IMR-90 (cell line): ENCODE measurements around the gene MAN1C1. TPM values are rescaled to one million over a fixed set of nuclear protein-coding genes. Genes with fewer than 3 reads are reported as not detected.
A peak's percentile ranks its signal among the peaks of the same experiment; 100 is the strongest.

Experiments used
- ATAC-seq: fragments of 200-7000 bp; cut with Tn5 transposase; 2 replicates; pipeline ENCODE4 v1.9.1; 2020; ENCODE audit warnings: low read depth, mild to moderate bottlenecking, moderate library complexity
- Bru-seq: library from RNA; stranded (reverse); fragments of 400-500 nt; gene quantifications from one replicate; lab custom pipeline; 2021; lab: Mats Ljungman, UMichigan
- BruChase-seq, 2 experiments: library from RNA; stranded (reverse); fragments of 400-500 nt; gene quantifications; one replicate each; lab custom pipeline; 2021; lab: Mats Ljungman, UMichigan
- BruUV-seq: library from RNA; stranded (reverse); fragments of 400-500 nt; replicated peaks from 2 replicates; lab custom pipeline; 2021; lab: Mats Ljungman, UMichigan
- CTCF ChIA-PET: fragments of 300-600 bp; formaldehyde crosslinking; extraction: SDS; loops from one replicate; lab custom pipeline; 2021; ENCODE audit warnings: antibody characterized with exemption; lab: Yijun Ruan, JAX
- POLR2A ChIA-PET: fragments of 300-600 bp; sonication (Branson Sonifier 250); formaldehyde crosslinking; loops from one replicate; lab custom pipeline; 2022; ENCODE audit warnings: antibody characterized with exemption; ENCODE audit not compliant: unreplicated experiment; lab: Charles Lee
- DNase-seq: peaks from one replicate; pipeline ENCODE4 v3.0.0; 2013
- H2AFZ ChIP-seq: replicated peaks from 2 replicates; pipeline ENCODE3; 2013; ENCODE audit warnings: low read length, mild to moderate bottlenecking; ENCODE audit not compliant: poor library complexity
- H2AK5ac ChIP-seq: 2 replicates; pipeline ENCODE4 v1.6.1; 2013; ENCODE audit warnings: low read depth, low read length, inconsistent platforms
- H2AK9ac ChIP-seq: replicated peaks from 2 replicates; pipeline ENCODE3; 2013; ENCODE audit warnings: mild to moderate bottlenecking, low read depth, low read length, moderate library complexity; ENCODE audit not compliant: poor library complexity
- H2BK120ac ChIP-seq: 2 replicates; pipeline ENCODE4 v1.6.1; 2013; ENCODE audit warnings: low read depth, low read length, inconsistent platforms
- H2BK15ac ChIP-seq: 3 replicates; pipeline ENCODE4 v1.6.1; 2013; ENCODE audit warnings: low read depth, low read length, inconsistent platforms
- H2BK20ac ChIP-seq: 2 replicates; pipeline ENCODE4 v1.6.1; 2013; ENCODE audit warnings: low read depth, mild to moderate bottlenecking, inconsistent platforms, low read length, moderate library complexity
- H2BK5ac ChIP-seq: 2 replicates; pipeline ENCODE4 v1.6.1; 2013; ENCODE audit warnings: mild to moderate bottlenecking, low read depth, low read length, inconsistent platforms; ENCODE audit not compliant: poor library complexity, severe bottlenecking
- H3K14ac ChIP-seq: replicated peaks from 2 replicates; pipeline ENCODE4 v1.6.1; 2013; ENCODE audit warnings: low read depth, low read length, inconsistent platforms
- H3K18ac ChIP-seq: 2 replicates; pipeline ENCODE4 v1.6.1; 2013; ENCODE audit warnings: low read depth, low read length, control low read depth
- H3K23ac ChIP-seq: 2 replicates; pipeline ENCODE4 v1.6.1; 2013; ENCODE audit warnings: low read depth, low read length, inconsistent platforms
- H3K27ac ChIP-seq: 2 replicates; pipeline ENCODE4 v1.5.1; 2013; ENCODE audit warnings: mild to moderate bottlenecking, control low read depth, low read length; ENCODE audit not compliant: insufficient read depth
- H3K27me3 ChIP-seq: 2 replicates; pipeline ENCODE4 v1.6.1; 2013; ENCODE audit warnings: low read length; ENCODE audit not compliant: control insufficient read depth, insufficient read depth
- H3K36me3 ChIP-seq: 2 replicates; pipeline ENCODE4 v1.6.1; 2013; ENCODE audit warnings: low read length, mixed read lengths; ENCODE audit not compliant: control insufficient read depth, insufficient read depth
- H3K4ac ChIP-seq: 2 replicates; pipeline ENCODE4 v1.6.1; 2013; ENCODE audit warnings: low read depth, low read length, inconsistent platforms
- H3K4me1 ChIP-seq: 2 replicates; pipeline ENCODE4 v1.6.1; 2013; ENCODE audit warnings: low read length, mixed read lengths; ENCODE audit not compliant: control insufficient read depth, insufficient read depth
- H3K4me2 ChIP-seq: 2 replicates; pipeline ENCODE4 v1.6.1; 2013; ENCODE audit warnings: low read depth, mild to moderate bottlenecking, control low read depth, low read length, moderate library complexity
- H3K4me3 ChIP-seq: 2 replicates; pipeline ENCODE4 v1.5.1; 2013; ENCODE audit warnings: low read depth, mild to moderate bottlenecking, control low read depth, low read length, moderate library complexity; ENCODE audit not compliant: insufficient read depth
- H3K56ac ChIP-seq: 2 replicates; pipeline ENCODE4 v1.6.1; 2013; ENCODE audit warnings: low read length, inconsistent platforms; ENCODE audit not compliant: insufficient read depth; ENCODE audit errors: extremely low read depth
- H3K79me1 ChIP-seq, 2 experiments: 2 replicates each; pipeline ENCODE4 v1.6.1; 2013; ENCODE audit warnings: low read length in 2 of 2, inconsistent platforms in 1 of 2, low read depth in 1 of 2
- H3K9ac ChIP-seq: 2 replicates; pipeline ENCODE4 v1.6.1; 2013; ENCODE audit warnings: low read depth, low read length, control low read depth
- H3K9me1 ChIP-seq: 2 replicates; pipeline ENCODE4 v1.6.1; 2013; ENCODE audit warnings: low read length, inconsistent platforms; ENCODE audit not compliant: insufficient read depth
- H3K9me3 ChIP-seq: 2 replicates; pipeline ENCODE4 v1.6.1; 2013; ENCODE audit warnings: low read length; ENCODE audit not compliant: control insufficient read depth, insufficient read depth
- H4K20me1 ChIP-seq: 2 replicates; pipeline ENCODE4 v1.6.1; 2013; ENCODE audit warnings: low read length, inconsistent platforms; ENCODE audit not compliant: insufficient read depth
- H4K5ac ChIP-seq: 2 replicates; pipeline ENCODE4 v1.6.1; 2013; ENCODE audit warnings: mild to moderate bottlenecking, low read depth, low read length, control low read depth
- H4K8ac ChIP-seq, 2 experiments: 2 replicates each; pipeline ENCODE4 v1.6.1; 2013; ENCODE audit warnings: low read depth in 2 of 2, low read length in 2 of 2, control low read depth in 1 of 2, inconsistent platforms in 1 of 2
- H4K91ac ChIP-seq: 2 replicates; pipeline ENCODE4 v1.6.1; 2013; ENCODE audit warnings: low read depth, low read length, inconsistent platforms; ENCODE audit not compliant: insufficient read depth
- MAZ ChIP-seq: IDR thresholded peaks from 2 replicates; pipeline ENCODE4 v1.6.1; 2012; ENCODE audit warnings: low read depth, mild to moderate bottlenecking, low read length, improper control_type of control experiment, moderate library complexity, borderline replicate concordance
- MXI1 ChIP-seq: IDR thresholded peaks from 2 replicates; pipeline ENCODE4 v1.6.1; 2012; ENCODE audit warnings: low read depth, mild to moderate bottlenecking, low read length, moderate library complexity, borderline replicate concordance
- RAD21 ChIP-seq: IDR thresholded peaks from 2 replicates; pipeline ENCODE4 v1.6.1; 2012; ENCODE audit warnings: low read length, improper control_type of control experiment
- SMC3 ChIP-seq: fragments of 150-350 bp; IDR thresholded peaks from 2 replicates; pipeline ENCODE4 v1.6.1; 2016; ENCODE audit warnings: low read depth, mild to moderate bottlenecking, antibody characterized with exemption, low read length, moderate library complexity
- WGBS, 2 experiments: methylation state at CpG; one replicate each; pipeline versions ENCODE4 v1.1.5 to v1.1.7; 2013; ENCODE audit warnings: missing lambda C conversion rate in 2 of 2; ENCODE audit not compliant: insufficient read length in 1 of 2; ENCODE audit errors: extremely low coverage in 2 of 2; 5-methylcytosine and 5-hydroxymethylcytosine counted together
- dilution Hi-C: fragments of 300-500 bp; cut with HindIII; formaldehyde crosslinking; loops from one replicate; pipeline ENCODE4 v1.14.3; 2018; ENCODE audit warnings: low sequenced_read_pairs; ENCODE audit not compliant: unreplicated experiment
- in situ Hi-C: fragments of 300-500 bp; cut with MboI; formaldehyde crosslinking; loops from 3 replicates; pipeline ENCODE4 v1.14.3; 2019; ENCODE audit warnings: low sequenced_read_pairs, inconsistent platforms, mixed read lengths
- intact Hi-C: fragments of 100-400 bp; cut with micrococcal nuclease; formaldehyde crosslinking; loops from 2 replicates; pipeline ENCODE4 v1.10.0; 2022
- long read RNA-seq: library from polyadenylated mRNA; unstranded; transcript quantifications from one replicate; pipeline ENCODE4 v2.0.0, GENCODE V29; 2021; ENCODE audit not compliant: unreplicated experiment
- polyA plus RNA-seq, 3 experiments: library from polyadenylated mRNA; depleted of rRNA; stranded (reverse); fragments of >200 nt; gene quantifications; 2 replicates each; pipeline ENCODE4 v1.2.3, GENCODE V29; 2012; ENCODE audit warnings: low replicate concordance in 1 of 3
- total RNA-seq: library from RNA; depleted of rRNA; stranded (reverse); fragments of >200 nt; gene quantifications from 2 replicates; pipeline ENCODE4 v1.2.3, GENCODE V29; 2012; rRNA removed
- TF ChIP-seq, protein P1 (sequence below): conservative IDR thresholded peaks from 2 replicates; pipeline ENCODE4 v1.5.1; 2012; ENCODE audit warnings: mild to moderate bottlenecking, low read depth, low read length, improper control_type of control experiment

The MAN1C1 gene
- 2.5 and 3.2 TPM in 2 replicates for total RNA-seq
- polyA plus RNA-seq (2012; rRNA removed): 9.6 and 11.3 TPM in 2 replicates
- polyA plus RNA-seq (2012; cell fraction: cytosol; rRNA removed): 9.4 and 14.0 TPM in 2 replicates
- 9.7 and 11.2 TPM in 2 replicates for polyA plus RNA-seq (2012; cell fraction: nucleus; rRNA removed; ENCODE audit: low replicate concordance)
- Bru-seq, nascent RNA: percentile 90 among the genes with signal in this experiment
- percentile 93 among the genes with signal in this experiment for BruChase-seq, experiment 1, labeled RNA remaining after a 6-hour chase
- BruChase-seq, experiment 2, labeled RNA remaining after a 2-hour chase: percentile 91 among the genes with signal in this experiment
- long read RNA-seq, full-length matches to known transcripts: 106 of 143 reads
- long read RNA-seq, partial matches to known transcripts: 13 of 143 reads
- long read RNA-seq, other reads (novel, unspliced or antisense): 24 of 143 reads

DNA sequence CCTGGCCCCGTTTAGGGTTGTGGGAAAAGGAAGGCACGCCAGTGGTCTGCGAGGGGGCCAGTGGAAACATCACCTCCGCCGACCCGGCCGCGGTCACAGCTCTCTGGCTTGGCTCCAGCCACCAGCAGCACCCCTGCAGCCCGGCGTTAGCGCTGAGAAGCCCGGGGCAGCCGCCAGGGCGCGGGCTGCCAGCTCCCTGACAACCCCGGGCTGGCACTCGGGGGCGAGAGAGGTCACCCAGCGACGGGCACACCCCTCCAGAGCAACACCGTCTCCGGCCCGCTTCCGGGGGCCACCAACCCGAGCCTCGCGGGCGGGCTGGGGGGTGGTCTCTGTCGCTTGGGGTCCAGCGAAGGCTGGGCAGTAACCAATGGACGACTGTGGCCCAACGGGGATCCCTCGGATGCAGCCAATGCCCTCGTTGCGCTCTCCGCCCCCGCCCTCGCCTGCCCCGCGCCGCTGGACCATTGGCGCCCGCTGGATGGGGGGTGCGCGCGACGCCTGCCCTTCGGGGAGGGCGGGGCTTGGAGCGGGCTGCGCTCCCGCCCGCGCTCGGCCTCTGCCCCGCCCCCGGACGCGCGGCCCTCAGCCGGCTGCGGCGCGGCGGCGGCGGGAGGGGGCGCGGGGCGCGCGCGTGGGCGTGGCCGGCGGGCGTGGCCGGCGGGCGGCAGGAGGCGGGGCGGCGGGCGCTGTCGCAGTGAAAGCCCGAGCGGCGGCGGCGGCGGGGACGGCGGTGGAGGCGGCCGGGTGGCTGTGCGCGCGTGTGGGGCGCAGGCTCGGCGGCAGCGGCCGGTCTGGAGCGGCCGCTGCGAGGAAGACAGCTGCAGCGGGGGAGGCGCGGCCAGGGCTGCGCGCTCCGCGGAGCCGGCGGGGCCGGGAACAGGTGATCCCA lies at the start of gene MAN1C1:
Gene MAN1C1, plus strand, starts transcription at position 697 of the 892 bp plus-strand sequence. CDS start 1,007 bp downstream, outside the sequence.
- intact Hi-C loops: loop anchor here (2.0 to 5.0 kb wide), 2 partner anchors 51 to 78 kb away; no protein-coding TSS in a partner anchor

More for the DNA sequence above, at the start of gene MAN1C1:
- peak within 1 kb of the TSS; percentile 18; the same call in 1 of the 2 replicates for H4K91ac ChIP-seq
- no peak within 1 kb of the TSS for H2BK5ac ChIP-seq
- H3K4me3 ChIP-seq: peak within 1 kb of the TSS; percentile 69
- 0 out of 2 replicates have a peak, but pooled peaks cover 2% of the 10 kb centered on the region for H3K9me1 ChIP-seq
- ChIA-PET POLR2A (no interaction called here), CTCF (interaction anchor here (1.6 kb wide), 1 partner anchor 79 kb away, joined by 5 read pairs; no protein-coding TSS in a partner anchor)
- peak within 1 kb of the TSS; percentile 66 for H3K23ac ChIP-seq
- H3K4me2 ChIP-seq: peak within 1 kb of the TSS; percentile 79
- peak within 1 kb of the TSS; percentile 49; the same call in 1 of the 2 replicates for H2BK120ac ChIP-seq
- BruUV-seq: no TSS peak
- H3K56ac ChIP-seq: no peak within 1 kb of the TSS
- H3K36me3 ChIP-seq: no peaks in the 10 kb centered on the region; the same call in 1 of the 2 replicates
- H2BK15ac ChIP-seq: no peak within 1 kb of the TSS; the same call in 2 of the 3 replicates
- dilution Hi-C loops (no loop called here), in situ Hi-C loops (no loop called here)
- peak within 1 kb of the TSS; percentile 24; the same call in 1 of the 2 replicates for H3K18ac ChIP-seq
- H4K20me1 ChIP-seq: peaks cover 17% of the 10 kb centered on the region; the same call in 1 of the 2 replicates
- ATAC-seq (peak; percentile 97), DNase-seq (peak; percentile 73)
- no peak within 1 kb of the TSS for H4K5ac ChIP-seq
- 0% methylated on average over 30 of the region's 116 CpGs; no CpG with 5 or more reads in 1 of the 2 experiments for WGBS, 2 experiments
- peak within 1 kb of the TSS; percentile 69 for H2AK9ac ChIP-seq
- H3K9me3 ChIP-seq: no peaks in the 10 kb centered on the region
- peak within 1 kb of the TSS; percentile 86 for H2AK5ac ChIP-seq
- H3K4me1 ChIP-seq: peaks cover 7% of the 10 kb centered on the region; the same call in 1 of the 2 replicates
- H3K27me3 ChIP-seq: peaks cover 19% of the 10 kb centered on the region
- H3K27ac ChIP-seq: peak within 1 kb of the TSS; percentile 12; the same call in 1 of the 2 replicates
- H3K4ac ChIP-seq: peak within 1 kb of the TSS; percentile 62
- H3K9ac ChIP-seq: peak within 1 kb of the TSS; percentile 73
- TF ChIP-seq RAD21 (no peak), SMC3 (0 out of 2 replicates have a peak, but pooled peaks have one; percentile 11), MAZ (peak; percentile 93; the same call in 1 of the 2 replicates), MXI1 (no peak; the same call in 1 of the 2 replicates)
- TF ChIP-seq, protein P1, sequence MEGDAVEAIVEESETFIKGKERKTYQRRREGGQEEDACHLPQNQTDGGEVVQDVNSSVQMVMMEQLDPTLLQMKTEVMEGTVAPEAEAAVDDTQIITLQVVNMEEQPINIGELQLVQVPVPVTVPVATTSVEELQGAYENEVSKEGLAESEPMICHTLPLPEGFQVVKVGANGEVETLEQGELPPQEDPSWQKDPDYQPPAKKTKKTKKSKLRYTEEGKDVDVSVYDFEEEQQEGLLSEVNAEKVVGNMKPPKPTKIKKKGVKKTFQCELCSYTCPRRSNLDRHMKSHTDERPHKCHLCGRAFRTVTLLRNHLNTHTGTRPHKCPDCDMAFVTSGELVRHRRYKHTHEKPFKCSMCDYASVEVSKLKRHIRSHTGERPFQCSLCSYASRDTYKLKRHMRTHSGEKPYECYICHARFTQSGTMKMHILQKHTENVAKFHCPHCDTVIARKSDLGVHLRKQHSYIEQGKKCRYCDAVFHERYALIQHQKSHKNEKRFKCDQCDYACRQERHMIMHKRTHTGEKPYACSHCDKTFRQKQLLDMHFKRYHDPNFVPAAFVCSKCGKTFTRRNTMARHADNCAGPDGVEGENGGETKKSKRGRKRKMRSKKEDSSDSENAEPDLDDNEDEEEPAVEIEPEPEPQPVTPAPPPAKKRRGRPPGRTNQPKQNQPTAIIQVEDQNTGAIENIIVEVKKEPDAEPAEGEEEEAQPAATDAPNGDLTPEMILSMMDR: peak; percentile 35
- peak within 1 kb of the TSS; percentile 70 for H3K14ac ChIP-seq
- peaks cover 5 to 18% of the 10 kb centered on the region in 2 experiments; a peak in 2 of 4 replicates for H3K79me1 ChIP-seq
- H4K8ac ChIP-seq: peak within 1 kb of the TSS; percentile 21 to 68; a peak in 1 of 4 replicates
- H2AFZ ChIP-seq: peak within 1 kb of the TSS; percentile 94
- H2BK20ac ChIP-seq: no peak within 1 kb of the TSS; the same call in 1 of the 2 replicates
